MV-4-11 (cell line): ENCODE results near the gene APP.
"Not testable (repeated sequence)": the region's sequence is repeated elsewhere in the genome, so short reads cannot be mapped to it uniquely, and the experiment has no call there.

Experiments used
- DNase-seq: peaks from one replicate; lab custom pipeline; 2025; lab: John Stamatoyannopoulos, UW

The APP gene

GRCh38 chr21:26064506-26064905, 106.1 kb downstream of the APP start:
- no peak for DNase-seq

DNA sequence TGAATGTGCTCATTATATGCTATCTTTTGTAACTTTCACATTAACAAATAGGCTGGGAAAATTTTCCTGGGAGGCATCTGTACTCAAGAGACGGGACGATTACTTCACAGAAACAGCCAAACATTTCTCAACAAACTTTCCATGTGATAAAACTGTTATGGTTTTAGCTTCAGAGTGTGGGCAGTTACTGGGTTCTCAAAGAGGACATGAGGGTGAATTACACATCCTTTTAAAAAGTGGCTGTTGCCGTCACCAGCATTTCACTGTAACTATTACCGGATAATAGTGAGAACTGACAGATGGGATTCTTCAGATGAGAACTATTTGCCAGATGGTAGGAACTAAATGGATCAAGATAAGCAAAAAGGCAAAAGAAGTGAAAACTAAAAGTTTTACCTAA, 109.1 kb downstream of the APP start:
- DNase-seq, result no peak

DNA sequence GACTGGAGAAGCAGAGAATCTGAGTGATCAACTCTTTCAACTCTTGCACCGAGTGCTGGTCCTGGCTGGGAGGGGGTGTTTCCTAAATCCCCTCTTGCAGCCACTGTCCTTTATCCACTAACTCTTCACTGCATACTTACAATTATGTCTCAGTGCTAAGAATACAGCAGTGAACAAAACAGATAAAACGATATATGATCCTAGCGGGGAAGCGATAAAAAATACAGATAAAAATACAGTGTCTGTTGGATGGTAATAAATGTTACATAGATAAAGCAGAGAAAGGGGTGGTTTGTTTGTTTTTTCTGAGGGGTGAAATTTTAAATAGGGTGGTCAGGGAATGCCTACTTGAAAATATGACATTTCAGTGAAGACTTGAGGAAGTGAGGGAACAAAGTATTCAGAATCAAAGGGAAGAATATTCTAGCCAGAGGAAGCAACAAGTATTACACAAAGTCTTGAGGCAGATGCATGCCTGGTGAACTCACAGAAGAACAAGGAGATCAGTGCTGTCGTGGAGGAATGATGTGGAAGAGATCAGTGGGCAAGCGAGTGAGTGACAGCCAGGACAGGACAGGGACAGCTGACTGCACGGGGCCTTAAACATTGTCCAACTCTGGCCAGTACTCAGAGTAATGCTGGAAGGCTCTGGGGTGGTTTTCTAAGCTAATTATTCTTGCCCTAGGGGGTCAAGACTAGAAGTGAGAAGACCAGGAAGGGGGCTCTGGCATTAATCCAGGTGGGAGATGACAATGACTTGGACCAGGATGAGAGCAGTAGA, 110.0 kb downstream of the APP start:
- DNase-seq, result no peak

DNA sequence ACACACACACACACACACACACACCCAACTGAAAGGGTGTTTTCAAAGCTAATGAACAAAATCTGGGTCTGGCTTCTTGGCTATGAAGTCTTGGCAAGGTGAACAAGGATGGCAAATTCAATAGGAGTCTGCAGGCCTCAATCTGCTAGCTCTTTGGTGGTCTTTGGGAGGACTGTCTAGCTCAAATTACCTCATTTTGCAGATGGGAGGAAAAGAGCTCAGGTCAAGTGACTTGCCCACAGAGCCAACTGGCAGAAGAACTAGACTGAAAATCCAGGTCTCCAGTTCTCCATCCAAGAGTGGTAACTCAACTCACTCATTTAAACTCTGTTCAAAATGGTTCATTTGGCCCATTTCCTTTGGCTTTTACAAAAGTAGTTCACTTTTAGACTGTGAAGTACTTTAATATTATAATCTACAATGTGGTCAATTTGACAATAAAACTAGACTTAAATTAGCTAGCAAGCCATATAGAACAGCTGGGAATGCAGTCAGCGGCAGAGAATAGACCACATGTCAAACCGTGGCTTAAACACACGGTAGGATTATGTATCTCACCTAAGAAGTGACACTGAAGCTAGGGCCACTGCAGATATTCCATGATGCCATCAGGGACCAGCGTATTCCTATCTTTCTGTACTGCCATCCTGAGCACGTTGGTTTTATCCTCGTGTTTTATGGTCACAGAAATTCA, 112.9 kb downstream of the APP start:
- no peak for DNase-seq

GRCh38 chr21:26055841-26056264, 114.7 kb downstream of the APP start:
- no peak for DNase-seq

DNA sequence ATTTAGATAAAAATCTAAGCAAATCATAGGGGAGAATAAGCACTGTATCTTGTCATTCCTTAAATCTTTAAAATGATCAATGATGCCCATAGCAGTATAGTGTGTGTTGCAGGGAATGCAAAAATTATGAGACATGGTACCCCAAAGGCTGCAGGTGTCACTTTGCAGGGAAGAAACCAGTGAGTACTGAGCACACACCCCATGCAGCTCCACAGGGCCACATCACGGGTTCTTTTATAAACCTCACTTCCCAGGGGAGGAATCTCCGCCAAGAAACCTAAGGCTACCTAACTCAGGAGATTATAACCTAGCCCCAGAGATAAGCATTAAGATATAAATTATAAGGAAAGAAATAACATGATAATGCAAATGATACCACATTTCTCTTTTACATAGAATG, 115.6 kb downstream of the APP start:
- DNase-seq, result no peak

DNA sequence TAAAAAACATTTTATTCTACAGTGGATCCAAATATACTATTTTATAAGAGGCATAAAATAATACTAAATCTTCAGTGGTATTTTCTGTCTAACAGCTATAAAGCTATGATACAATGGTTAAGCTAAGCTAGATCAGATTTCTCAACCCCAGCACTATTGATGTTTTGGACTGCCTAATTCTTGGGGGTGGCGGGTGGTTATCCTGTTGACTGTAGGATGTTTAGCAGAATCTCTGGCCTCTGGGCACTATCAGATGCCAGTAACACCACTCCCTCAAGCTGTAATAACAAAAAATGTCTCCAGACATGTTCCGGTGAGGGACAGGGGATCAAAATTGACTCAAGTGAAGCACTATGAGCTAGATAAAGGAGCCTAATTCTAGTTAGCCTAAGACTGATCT, 118.5 kb downstream of the APP start:
- no peak for DNase-seq

GRCh38 chr21:26050857-26051256, 119.7 kb downstream of the APP start:
- DNase-seq, result no peak

GRCh38 chr21:26049803-26050202, 120.8 kb downstream of the APP start:
- DNase-seq, result no peak

DNA sequence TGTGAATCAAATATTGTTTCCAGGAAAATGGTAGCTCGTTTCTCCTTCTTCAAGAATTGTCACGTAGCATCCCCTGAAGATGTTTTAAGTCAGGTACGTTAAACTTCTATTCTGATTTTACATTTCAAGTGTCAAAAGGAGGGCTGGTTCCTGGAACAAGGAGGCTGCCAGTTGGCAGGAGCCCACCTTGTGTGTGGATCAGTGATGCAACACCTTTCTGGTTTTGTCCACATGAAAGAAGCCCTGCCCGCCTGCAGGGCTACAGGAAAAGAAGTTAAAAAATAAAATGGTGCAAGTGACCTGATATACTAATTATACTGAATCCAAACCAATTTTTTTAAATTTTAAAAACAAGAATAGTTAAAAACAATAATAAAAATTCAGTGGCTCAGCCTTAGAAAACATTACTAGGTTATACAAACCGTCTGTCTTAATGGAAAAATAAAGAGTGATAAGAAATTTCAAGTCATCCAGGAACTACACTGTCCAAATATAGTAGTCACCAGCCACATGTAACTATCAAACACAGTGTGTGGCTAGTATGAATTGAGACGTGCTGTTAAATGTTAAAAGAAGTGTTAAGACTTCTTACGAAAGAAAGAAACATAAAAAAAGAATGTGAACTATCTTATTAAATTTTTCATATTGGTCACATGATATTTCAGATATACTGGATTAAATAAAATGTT, 123.1 kb downstream of the APP start:
- no peak for DNase-seq

DNA sequence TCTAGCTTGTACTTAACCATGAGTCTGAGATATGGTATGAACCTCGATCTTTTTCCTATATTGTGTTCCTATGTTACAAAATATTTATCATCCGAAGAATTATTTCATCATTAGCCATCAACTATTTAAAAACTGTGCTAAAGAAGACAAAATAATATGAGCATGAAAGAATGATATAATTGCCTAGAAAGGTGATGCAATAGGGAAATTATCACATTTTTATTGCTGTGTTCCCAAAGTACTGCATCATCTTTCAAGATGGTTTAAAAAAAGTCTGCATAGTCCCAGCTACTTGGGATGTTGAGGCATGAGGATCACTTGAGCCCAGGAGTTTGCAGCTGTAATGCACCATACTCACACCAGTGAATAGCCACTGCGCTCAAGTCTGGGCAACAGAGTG, 126.7 kb downstream of the APP start:
- no peak for DNase-seq

- DNase-seq, result no peak
Measured at GRCh38 chr21:26042181-26042876, 128.2 kb downstream of the APP start.

DNA sequence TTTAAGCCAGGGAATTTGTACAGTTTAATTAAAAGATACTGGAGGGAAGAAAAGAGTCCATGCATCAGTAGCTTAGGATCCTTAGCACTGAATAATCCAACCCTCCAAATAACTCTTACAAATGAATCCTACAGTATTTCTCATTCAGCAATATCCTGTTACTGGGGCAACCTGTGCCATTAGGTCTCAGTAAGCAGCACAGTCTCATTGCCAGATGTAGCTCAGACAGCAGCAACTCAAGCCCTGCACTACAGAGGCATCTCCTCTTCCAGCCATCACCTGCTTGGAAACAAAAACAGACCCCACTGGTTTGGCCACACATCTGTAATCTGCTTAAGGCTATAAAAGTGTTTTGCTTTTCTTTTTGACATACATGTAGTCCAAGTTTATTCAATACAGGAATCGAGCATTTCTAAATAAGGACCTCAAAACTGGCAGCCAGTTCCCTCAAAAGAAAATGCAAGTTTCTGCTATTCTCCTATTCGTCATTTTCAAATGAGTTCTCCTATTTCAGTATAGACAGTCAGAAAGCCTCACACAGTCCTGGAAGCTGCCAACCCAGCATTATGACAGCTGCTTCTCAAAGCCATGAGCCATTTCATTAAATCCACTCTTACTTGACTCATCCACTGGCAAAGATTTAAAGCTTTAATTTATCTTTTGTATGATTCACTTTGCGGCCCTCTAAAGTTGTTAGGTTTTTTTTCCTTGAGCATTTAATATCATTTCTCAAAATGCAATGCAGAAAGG, 129.0 kb downstream of the APP start:
- DNase-seq, result no peak

GRCh38 chr21:26036916-26037315, 133.7 kb downstream of the APP start:
- DNase-seq, result no peak

DNA sequence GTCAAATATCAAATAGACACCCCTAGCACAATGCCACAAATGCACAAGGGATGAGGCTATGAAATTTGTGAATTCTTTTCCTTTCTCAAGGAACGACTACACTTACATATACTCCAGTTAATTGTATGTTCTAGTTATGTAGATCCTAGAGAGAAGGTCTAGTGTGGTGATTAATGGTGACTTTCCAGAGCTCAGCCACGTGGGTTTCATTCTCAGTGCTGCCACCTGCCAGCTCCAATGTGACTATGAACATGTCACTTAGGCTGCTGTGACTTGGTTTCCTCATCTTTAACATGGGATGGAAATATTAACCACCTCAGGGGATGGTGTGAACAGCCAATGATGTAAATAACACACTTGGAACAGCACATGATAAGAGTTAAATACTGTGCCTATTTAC, 138.3 kb downstream of the APP start:
- DNase-seq, result no peak

DNA sequence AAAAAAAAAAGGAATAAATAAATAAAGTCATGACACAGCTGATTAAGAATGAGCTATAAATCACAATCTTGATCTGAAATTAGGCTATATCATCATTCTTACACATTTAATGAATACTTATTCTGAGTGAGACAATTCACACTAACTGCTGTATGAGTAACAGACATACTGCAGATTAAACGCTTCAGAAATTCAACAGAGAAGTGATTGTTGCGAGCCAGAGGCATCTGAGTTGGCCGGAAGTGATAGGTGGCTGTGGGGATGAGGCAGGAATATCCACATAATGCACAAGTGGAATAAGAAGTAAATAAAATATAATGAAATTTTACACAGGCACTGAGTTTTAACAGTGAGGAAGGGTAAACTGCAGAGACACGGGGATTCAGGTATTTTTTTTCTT, 142.4 kb downstream of the APP start:
- DNase-seq, result no peak

DNA sequence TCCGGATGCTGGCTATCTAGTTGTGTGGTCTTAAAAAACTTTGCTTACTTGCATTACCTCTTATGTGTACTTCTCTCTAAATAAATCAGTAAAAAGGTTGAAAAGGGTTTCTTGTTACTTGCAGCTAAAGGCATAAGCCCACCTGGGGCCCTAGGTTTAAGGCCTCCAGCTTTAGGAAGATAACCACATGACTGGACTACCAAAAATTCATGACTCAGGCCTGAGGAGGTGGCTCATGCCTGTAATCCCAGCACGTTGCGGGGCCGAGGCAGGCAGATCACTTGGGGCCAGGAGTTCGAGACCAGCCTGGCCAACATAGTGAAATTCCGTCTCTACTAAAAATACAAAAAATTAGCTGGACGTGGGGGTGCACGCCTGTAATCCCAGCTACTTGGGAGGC, 142.9 kb downstream of the APP start:
- DNase-seq, result no peak

GRCh38 chr21:26025536-26026512, 144.7 kb downstream of the APP start:
- no peak for DNase-seq

DNA sequence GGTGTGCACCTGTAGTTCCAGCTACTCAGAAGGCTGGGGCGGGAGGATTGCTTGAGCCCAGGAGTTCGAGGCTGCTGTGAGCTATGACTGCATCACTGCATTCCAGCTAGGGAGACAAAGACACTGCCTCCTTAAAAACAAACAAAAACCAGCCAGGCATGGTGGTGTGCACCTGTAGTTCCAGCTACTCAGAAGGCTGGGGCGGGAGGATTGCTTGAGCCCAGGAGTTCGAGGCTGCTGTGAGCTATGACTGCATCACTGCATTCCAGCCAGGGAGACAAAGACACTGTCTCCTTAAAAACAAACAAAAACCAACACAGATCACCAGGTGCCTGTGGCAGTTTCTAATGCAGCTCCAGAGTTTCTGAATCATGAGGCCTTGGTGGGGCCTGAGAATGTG, 147.2 kb downstream of the APP start:
- not testable (repeated sequence) for DNase-seq

GRCh38 chr21:26022598-26023337, 147.8 kb downstream of the APP start:
- DNase-seq, result not testable (repeated sequence)
